Hypothalamus (tissue), 51 donors: ENCODE measurements around the gene PLAGL1.
"Not testable (repeated sequence)": the region's sequence is repeated elsewhere in the genome, so short reads cannot be mapped to it uniquely, and the experiment has no call there.

Experiments used
- DNase-seq, 51 donors: peaks; one replicate each; lab custom pipeline; 2025; lab: John Stamatoyannopoulos, UW

The PLAGL1 gene

GRCh38 chr6:144012534-144012933 lies 4.5 kb upstream of the PLAGL1 start:
- DNase-seq: no peak

DNA sequence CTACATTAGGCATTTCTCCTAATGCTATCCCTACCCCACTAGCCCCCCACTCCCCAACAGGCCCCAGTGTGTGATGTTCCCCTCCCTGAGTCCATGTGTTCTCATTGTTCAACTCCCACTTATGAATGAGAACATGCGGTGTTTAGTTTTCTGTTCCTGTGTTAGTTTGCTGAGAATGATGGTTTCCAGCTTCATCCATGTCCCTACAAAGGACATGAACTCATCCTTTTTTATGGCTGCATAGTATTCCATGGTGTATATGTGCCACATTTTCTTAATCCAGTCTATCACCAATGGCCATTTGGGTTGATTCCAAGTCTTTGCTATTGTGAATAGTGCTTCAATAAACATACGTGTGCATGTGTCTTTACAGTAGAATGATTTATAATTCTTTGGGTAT lies 1.6 kb upstream of the PLAGL1 start:
- DNase-seq: not testable (repeated sequence)

- DNase-seq: no peak
Measured at GRCh38 chr6:144008846-144009245, 787 bp upstream of the PLAGL1 start.

GRCh38 chr6:144007478-144008119 lies 460 bp downstream of the PLAGL1 start:
- DNase-seq: no peak

DNA sequence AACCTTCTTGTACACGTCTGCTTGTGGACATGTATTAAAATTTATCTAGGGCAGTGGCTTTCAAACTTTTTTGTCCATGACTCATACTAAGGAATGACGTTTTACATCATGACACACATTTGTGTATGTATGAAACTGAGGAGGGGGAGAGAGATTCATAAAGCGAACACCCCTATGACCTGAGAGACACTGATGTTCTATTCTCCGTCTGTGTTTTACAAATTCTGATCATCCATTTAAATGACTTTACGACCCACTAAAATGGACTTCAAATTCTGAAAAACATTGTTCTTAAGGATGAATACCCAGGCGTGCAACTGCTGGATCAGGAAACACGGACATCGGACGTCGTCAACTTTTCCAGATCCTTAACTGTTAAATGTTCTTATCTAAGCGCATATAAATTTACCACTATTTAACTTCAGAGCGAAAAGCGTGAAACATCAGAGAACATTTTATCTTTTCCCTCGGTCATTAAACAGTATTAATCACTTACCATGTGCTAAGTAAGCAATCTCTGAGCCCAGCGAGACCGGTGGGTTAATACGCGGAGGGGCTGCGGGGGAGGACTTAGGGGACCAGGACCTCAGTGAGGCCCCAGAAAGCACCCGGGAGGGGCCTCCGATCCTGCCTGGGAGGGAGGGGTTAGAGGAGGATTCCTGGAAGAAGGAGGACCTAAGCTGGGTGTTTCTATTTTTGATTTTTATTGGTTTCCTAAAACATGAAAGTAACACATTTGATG lies 1.2 kb downstream of the PLAGL1 start:
- no peak for DNase-seq

DNA sequence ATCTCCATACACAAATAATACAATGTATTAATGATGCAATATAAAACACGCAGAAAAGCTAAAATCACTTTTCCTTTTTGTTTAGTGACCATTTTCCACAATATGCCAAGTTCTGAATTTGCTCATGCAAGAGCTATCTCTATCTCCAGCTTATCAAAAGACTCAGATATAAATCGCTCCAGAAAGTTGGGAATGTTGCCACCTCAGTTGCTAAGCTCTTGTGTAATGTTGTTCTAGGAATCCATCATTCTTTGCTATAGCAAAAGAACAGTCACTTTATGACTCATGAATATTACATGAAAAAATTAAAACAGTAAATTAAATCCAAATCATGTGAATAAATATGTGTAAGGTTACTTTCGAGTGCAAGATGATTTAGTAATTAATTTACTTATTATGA lies 8.7 kb downstream of the PLAGL1 start:
- no peak for DNase-seq

- no peak for DNase-seq
Measured at GRCh38 chr6:143998686-143999085, 9.4 kb downstream of the PLAGL1 start.

DNA sequence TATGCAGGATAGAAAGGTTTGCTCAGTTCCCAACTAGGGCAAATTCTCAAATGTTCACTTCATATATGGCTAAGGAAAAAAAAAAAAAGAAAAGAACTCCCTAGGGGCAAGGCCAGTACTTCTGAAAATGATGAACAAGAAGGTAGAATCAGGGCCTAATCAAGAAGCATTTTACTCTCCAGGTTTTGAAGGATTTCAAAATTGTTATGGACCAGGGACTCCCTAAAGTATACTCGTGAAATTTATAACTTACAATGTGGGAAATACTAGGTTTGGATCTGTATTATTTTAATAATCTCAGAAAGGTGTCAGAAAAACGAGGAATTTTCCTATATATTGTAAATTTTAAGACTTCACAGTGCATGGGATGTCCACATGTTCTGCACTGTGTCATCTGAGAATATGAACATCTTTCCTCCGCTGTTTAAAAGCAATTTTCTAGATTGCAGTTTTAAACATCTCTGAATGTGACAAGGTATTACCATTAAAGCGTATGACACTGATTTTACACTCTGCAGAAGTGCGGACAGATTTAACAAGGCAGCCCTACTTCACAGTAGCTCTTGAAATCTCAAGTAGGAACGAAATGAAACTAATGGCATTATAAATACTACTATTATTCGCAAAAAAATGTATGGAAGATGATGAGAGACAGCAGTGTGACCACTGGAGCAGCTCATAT lies 14.0 kb downstream of the PLAGL1 start:
- no peak for DNase-seq

DNA sequence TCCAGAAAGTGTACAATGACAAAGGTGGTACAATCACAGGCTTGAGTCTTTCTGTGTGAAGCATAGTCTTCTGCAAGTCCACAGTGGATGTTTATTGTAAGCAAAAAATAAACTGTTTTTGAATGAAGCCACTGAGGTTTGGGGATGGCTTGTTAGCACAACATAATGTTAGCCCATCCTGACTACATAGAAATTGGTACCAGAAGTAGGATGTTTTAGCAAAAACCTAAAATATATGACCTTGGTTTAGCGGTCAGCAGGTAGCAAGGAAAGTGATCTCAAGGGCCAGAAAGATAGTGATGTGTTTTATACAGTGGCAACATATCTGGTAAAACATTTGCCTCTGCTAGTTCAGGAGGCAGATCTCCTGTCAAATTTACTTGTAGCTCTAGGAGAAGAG lies 15.8 kb downstream of the PLAGL1 start:
- no peak for DNase-seq

- no peak for DNase-seq
Measured at GRCh38 chr6:143986463-143987065, 21.5 kb downstream of the PLAGL1 start.

GRCh38 chr6:143984666-143985065 lies 23.4 kb downstream of the PLAGL1 start:
- DNase-seq: no peak

- DNase-seq: no peak
Measured at GRCh38 chr6:143982968-143983367, 25.1 kb downstream of the PLAGL1 start.

DNA sequence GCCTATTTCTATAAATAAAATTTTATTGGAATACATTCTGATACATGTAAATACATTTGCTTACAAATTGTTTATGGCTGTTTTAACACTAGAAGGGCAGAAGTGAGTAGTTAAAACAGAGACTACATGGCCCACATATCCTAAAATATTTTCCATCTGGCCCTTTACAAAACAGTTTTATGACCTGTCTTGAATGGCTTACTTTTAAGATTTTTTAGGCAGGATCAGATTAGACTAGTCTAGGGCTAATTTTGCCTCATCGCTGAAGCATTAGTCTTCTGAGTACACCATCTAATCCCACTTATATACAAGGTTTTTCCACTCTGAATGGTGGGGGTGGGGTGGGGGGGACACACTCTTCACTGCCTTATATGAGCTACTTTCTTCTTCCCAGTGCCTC lies 27.1 kb downstream of the PLAGL1 start:
- no peak for DNase-seq

GRCh38 chr6:143976806-143977349 lies 31.2 kb downstream of the PLAGL1 start:
- DNase-seq: no peak

DNA sequence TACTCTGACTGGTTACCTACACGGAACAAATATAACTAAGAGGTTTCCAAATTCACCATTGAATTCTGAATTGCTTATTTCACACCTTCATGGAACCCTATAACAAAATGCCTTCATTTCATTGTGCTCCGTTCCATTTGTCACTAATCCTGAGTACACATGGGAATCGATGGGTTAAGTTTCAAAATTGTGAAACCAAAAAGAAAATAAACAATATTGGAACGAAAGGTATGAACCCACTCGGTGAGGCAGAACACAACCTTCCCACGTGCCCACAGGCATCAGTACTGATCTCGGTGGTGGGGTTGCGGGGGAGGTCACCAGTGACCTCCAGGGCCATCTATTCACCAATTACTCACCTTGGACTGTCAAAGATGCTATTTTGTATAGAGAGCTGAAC lies 34.0 kb downstream of the PLAGL1 start:
- DNase-seq: no peak

DNA sequence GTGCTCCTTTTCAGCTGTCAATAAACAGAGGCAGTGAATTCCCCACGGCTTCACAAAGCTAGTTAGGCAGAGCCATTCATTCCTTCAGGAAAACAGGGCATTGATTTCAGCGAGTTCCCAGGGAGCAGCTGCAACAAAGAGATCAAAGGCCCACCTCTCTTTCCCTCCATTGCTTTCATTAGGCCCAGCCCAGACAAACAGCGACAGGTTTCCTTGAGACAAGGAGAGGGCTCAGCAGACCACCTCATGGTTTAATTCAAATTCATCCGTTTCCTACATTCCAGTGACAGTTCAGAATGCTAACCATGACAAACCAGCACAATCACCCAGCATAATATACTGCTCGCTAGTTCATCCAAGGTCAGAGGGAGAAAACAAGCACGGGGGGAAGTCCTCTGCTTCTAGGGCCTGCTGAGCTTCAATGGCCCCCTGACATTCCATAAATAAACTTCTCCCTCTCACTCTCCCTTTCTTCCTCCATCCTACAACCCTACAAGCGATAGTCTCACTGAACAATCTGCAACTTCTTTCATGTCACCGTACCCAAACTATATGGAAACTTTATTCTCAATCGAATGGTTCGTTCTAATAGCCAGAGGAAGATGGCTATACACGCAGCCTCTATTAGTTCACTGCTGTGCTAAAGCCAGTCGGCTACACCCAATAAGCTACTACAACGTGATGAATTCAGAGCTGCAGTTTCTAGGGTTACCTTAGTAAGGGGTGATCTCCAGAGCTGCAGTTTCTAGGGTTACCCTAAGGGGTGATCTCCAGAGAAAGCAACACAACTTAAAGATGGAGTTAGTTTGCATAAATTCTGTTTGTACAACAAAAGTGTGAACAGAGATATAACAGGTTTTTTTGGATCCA lies 34.7 kb downstream of the PLAGL1 start:
- DNase-seq: no peak

DNA sequence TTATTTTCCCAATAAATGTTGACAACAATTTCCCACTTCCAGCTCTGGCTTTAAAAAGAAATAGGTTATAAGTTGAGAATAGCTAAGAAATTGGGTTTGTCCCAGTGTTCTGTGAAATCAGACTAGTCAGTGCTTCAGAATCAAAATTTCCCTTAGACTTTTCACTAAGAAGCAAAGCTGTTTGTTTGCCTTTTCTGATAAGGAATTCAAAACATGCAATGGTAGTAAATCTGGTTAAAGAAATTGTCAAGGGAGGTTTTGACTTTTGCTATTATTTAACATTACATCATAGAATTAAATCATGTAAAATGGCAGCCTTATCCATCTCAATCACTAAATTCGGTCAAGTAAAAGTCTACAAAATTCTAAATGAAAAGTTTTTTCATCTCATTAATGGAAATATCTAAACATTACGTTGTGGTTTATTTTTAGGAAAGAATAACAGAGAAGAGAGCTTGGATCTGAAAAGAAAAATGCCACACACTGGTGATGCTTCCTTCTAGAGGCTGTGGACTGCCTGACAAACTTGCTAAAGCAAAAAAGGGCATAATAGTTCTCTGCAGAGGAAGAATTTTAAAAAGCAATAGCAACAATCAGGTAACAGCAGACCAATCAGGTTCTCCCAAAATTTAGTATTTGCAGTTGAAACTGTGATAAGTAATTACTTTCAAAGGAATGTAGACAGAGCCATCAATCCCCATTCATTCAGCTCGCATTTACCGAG lies 36.4 kb downstream of the PLAGL1 start:
- no peak for DNase-seq

- no peak for DNase-seq
Measured at GRCh38 chr6:143970456-143971218, 37.4 kb downstream of the PLAGL1 start.

- DNase-seq: no peak
Measured at GRCh38 chr6:143969077-143969476, 39.0 kb downstream of the PLAGL1 start.
